ENCODE data around the gene PPP1R37. TPM values are rescaled to one million over a fixed set of nuclear protein-coding genes. Genes with fewer than 3 reads are reported as not detected.

Gene PPP1R37
- polyA plus RNA-seq, 3 donors = 0.10 to 11.8 (median 0.22) TPM

GRCh38 chr19:45142726-45143110 lies 49.7 kb downstream of the PPP1R37 start:
- Mint-ChIP-seq H3K4me3 (no peak overlapping the region), H3K36me3 (peaks cover 21 to 29% of the 10 kb centered on the region in 2 donors)
- intact Hi-C loops (cut with micrococcal nuclease) = loop anchor here in 1 of 2 donors (10.0 kb wide), 1 partner anchor 202 kb away; the partner anchor contains the start of gene KLC3

DNA sequence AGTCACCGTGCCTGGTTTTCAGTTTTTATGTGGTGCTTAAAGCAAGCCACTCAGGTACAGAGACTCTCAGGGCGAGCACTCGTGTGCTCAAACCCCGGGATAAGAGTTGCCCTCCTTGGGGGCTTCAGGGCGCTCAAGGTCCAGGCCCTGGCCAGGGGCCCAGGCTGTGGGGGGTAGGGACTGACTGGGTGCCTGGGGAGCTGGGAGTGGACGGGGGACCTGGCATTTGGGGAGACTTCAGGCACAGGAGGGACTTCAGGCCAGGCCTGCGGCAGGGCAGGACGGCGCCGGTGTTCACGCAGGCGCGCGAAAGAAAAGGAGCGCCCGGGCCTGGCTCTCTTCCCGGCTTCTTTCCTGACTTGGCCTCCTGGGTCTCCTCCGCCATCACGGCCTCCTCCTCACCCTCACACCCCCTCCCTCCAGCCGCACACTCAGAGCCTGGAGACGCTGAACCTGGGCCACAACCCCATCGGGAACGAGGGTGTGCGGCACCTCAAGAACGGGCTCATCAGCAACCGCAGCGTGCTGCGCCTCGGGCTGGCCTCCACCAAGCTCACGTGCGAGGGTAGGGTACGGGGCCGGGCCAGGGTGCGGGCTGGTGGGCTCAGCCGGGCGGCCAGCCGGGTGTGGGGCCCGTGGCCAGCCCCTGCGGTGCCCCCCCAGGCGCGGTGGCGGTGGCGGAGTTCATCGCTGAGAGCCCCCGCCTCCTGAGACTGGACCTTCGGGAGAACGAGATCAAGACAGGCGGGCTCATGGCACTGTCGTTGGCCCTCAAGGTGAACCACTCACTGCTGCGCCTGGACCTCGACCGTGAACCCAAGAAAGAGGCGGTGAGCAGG lies 51.7 kb downstream of the PPP1R37 start:
- no peak for DNase-seq
- intact Hi-C loops (cut with micrococcal nuclease) = loop anchor here in 1 of 2 donors (10.0 kb wide), 1 partner anchor 200 kb away; the partner anchor contains the start of gene KLC3

More at GRCh38 chr19:45142726-45143110, 49.7 kb downstream of the PPP1R37 start:
- TF ChIP-seq, protein P1, sequence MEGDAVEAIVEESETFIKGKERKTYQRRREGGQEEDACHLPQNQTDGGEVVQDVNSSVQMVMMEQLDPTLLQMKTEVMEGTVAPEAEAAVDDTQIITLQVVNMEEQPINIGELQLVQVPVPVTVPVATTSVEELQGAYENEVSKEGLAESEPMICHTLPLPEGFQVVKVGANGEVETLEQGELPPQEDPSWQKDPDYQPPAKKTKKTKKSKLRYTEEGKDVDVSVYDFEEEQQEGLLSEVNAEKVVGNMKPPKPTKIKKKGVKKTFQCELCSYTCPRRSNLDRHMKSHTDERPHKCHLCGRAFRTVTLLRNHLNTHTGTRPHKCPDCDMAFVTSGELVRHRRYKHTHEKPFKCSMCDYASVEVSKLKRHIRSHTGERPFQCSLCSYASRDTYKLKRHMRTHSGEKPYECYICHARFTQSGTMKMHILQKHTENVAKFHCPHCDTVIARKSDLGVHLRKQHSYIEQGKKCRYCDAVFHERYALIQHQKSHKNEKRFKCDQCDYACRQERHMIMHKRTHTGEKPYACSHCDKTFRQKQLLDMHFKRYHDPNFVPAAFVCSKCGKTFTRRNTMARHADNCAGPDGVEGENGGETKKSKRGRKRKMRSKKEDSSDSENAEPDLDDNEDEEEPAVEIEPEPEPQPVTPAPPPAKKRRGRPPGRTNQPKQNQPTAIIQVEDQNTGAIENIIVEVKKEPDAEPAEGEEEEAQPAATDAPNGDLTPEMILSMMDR (IDR thresholded peaks at IDR 0.05) = no peak
- Histone ChIP-seq H3K27ac (ENCODE audit: low read depth in 1 of 2, low read length in 2 of 2) (no peak overlapping the region), H3K36me3 (replicated peaks in 1 of 2; ENCODE audit: control insufficient read depth in 1 of 2, insufficient read depth in 2 of 2, low read length in 2 of 2) (peaks cover 40 to 45% of the 10 kb centered on the region in 2 donors), H3K27me3 (ENCODE audit: control insufficient read depth in 2 of 2, insufficient read depth in 2 of 2, low read length in 2 of 2) (no peaks in the 10 kb centered on the region), H3K4me2 (replicated peaks; ENCODE audit: extremely low read depth, low read length, poor library complexity, severe bottlenecking) (no peak overlapping the region), H2AFZ (ENCODE audit: insufficient read depth, low read depth, low read length, poor library complexity, severe bottlenecking) (no peak overlapping the region), H3K4me1 (ENCODE audit: control insufficient read depth in 1 of 2, insufficient read depth in 2 of 2, low read length in 2 of 2) (no peaks in the 10 kb centered on the region), H3K4me3 (replicated peaks in 1 of 3; ENCODE audit: low read depth in 2 of 3, low read length in 3 of 3) (no peak overlapping the region), H3K9me3 (replicated peaks in 1 of 2; ENCODE audit: control insufficient read depth in 1 of 2, insufficient read depth in 1 of 2, low read length in 2 of 2) (no peaks in the 10 kb centered on the region), H4K20me1 (ENCODE audit: insufficient read depth, low read length) (peaks cover 9% of the 10 kb centered on the region), H3K9ac (ENCODE audit: insufficient read depth, low read length, poor library complexity, severe bottlenecking) (no peak overlapping the region), H3K79me2 (ENCODE audit: insufficient read depth, low read length) (no peaks in the 10 kb centered on the region)
- no peak for DNase-seq
- no peaks in the 10 kb centered on the region for H3K4me1 Mint-ChIP-seq
- peak overlapping the region in 3 of 7 donors; percentile 5 to 86 (median 33) for H3K27ac Mint-ChIP-seq
- no peaks in the 10 kb centered on the region for H3K27me3 Mint-ChIP-seq (ENCODE audit: low read depth in 3 of 3)
- no peaks in the 10 kb centered on the region for H3K9me3 Mint-ChIP-seq
- 97% methylated on average over 8 of the region's 9 CpGs for WGBS (ENCODE audit: insufficient coverage)

More for the DNA sequence above, 51.7 kb downstream of the PPP1R37 start:
- Mint-ChIP-seq H3K27ac (no peak overlapping the region), H3K4me3 (no peak overlapping the region), H3K4me1 (no peaks in the 10 kb centered on the region), H3K27me3 (ENCODE audit: low read depth in 3 of 3) (no peaks in the 10 kb centered on the region), H3K9me3 (no peaks in the 10 kb centered on the region), H3K36me3 (peaks cover 21 to 29% of the 10 kb centered on the region in 2 donors)
- Histone ChIP-seq H3K4me1 (ENCODE audit: control insufficient read depth in 1 of 2, insufficient read depth in 2 of 2, low read length in 2 of 2) (no peaks in the 10 kb centered on the region), H3K36me3 (replicated peaks in 1 of 2; ENCODE audit: control insufficient read depth in 1 of 2, insufficient read depth in 2 of 2, low read length in 2 of 2) (peaks cover 40 to 45% of the 10 kb centered on the region in 2 donors), H2AFZ (ENCODE audit: insufficient read depth, low read depth, low read length, poor library complexity, severe bottlenecking) (no peak overlapping the region), H3K9me3 (replicated peaks in 1 of 2; ENCODE audit: control insufficient read depth in 1 of 2, insufficient read depth in 1 of 2, low read length in 2 of 2) (no peaks in the 10 kb centered on the region), H4K20me1 (ENCODE audit: insufficient read depth, low read length) (no peaks in the 10 kb centered on the region), H3K9ac (ENCODE audit: insufficient read depth, low read length, poor library complexity, severe bottlenecking) (no peak overlapping the region), H3K27ac (ENCODE audit: low read depth in 1 of 2, low read length in 2 of 2) (no peak overlapping the region), H3K27me3 (ENCODE audit: control insufficient read depth in 2 of 2, insufficient read depth in 2 of 2, low read length in 2 of 2) (no peaks in the 10 kb centered on the region), H3K79me2 (ENCODE audit: insufficient read depth, low read length) (no peaks in the 10 kb centered on the region), H3K4me2 (replicated peaks; ENCODE audit: extremely low read depth, low read length, poor library complexity, severe bottlenecking) (no peak overlapping the region), H3K4me3 (replicated peaks in 1 of 3; ENCODE audit: low read depth in 2 of 3, low read length in 3 of 3) (no peak overlapping the region)
- TF ChIP-seq, protein P1 (IDR thresholded peaks at IDR 0.05) = no peak
- 98% methylated on average over 46 of the region's 53 CpGs for WGBS (ENCODE audit: insufficient coverage)
